ENCODE data around the gene CEP295NL. TPM values are rescaled to one million over a fixed set of nuclear protein-coding genes. Genes with fewer than 3 reads are reported as not detected.
A peak's percentile ranks its signal among the peaks of the same experiment; 100 is the strongest.
"Not testable (repeated sequence)": the region's sequence is repeated elsewhere in the genome, so short reads cannot be mapped to it uniquely, and the experiment has no call there.

Gene CEP295NL
- total and polyA plus RNA-seq, 9 donors: 0.25 to 8.0 (median 4.4) TPM

DNA sequence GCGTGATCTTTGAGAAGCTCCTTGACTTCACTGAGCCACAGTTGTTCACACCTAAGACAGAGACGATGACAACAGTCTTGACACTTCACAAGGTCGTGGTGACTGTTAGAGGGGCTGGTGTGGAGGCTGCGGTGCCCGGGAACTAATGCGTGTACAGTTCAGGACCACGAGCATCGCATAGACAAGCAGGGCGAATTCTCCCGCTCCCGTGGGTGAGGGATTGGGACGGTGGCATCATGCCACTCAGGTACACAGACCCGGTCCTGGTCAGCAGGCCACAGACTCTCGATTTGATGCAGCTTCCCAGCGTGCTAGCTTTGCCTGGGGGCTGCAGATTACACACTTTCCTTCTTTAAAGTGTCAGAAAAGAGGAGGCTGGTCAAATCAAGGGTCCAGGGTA is 24.7 kb downstream of the CEP295NL start:
- Histone ChIP-seq H3K27ac (no peak overlapping the region), H3K4me3 (no peak overlapping the region), H3K27me3 (no peaks in the 10 kb centered on the region), H3K36me3 (no peaks in the 10 kb centered on the region), H3K4me1 (ENCODE audit: insufficient read depth) (peaks cover 32% of the 10 kb centered on the region), H3K9me3 (no peaks in the 10 kb centered on the region)
- TF ChIP-seq POLR2A (IDR thresholded peaks at IDR 0.05) (no peak), EP300 (IDR thresholded peaks at IDR 0.05) (no peak), CTCF (IDR thresholded peaks at IDR 0.05) (no peak)
- 81 to 90% (median 87%) methylated on average over 15 of the region's 15 CpGs for WGBS, 3 donors
- intact Hi-C loops (cut with DNase I): no loop called here
- DNase-seq: no peak

DNA sequence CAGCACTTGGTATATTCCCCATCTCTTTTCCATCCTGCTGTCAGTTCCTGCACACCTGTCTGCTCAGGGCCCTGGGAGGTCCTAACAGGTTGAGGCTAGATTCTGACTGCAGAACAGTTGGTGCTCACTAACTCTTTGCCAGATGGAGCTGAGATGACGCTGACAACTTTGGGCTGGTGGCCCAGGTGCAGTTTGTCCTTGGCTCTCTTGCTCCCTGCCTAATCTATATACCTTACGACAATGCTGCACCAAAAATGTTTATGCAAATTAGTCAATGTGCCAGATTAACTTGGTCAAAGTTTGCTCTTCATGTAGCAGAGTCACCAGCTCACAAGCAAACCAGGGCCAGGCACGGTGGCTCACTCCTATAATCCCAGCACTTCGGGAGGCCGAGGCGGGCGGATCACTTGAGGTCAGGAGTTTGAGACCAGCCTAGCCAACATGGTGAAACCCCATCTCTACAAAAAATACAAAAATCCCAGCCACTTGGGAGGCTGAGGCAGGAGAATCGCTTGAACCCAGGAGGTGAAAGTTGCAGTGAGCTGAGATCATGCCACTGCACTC is 26.0 kb downstream of the CEP295NL start:
- WGBS, 3 donors: 82 to 93% (median 92%) methylated on average over 8 of the region's 8 CpGs
- H3K27ac ChIP-seq; intact Hi-C loops (cut with DNase I); H3K9me3 ChIP-seq; H3K27me3 ChIP-seq; H3K4me3 ChIP-seq; DNase-seq; H3K36me3 ChIP-seq: not testable (repeated sequence)
- peaks cover 20% of the 10 kb centered on the region for H3K4me1 ChIP-seq (ENCODE audit: insufficient read depth)

- peaks cover 20% of the 10 kb centered on the region for H3K4me1 ChIP-seq (ENCODE audit: insufficient read depth)
- H3K4me3 ChIP-seq: no peak overlapping the region
- H3K27me3 ChIP-seq: no peaks in the 10 kb centered on the region
- DNase-seq: no peak
- intact Hi-C loops (cut with DNase I): no loop called here
- no peaks in the 10 kb centered on the region for H3K36me3 ChIP-seq
- H3K9me3 ChIP-seq: no peaks in the 10 kb centered on the region
- WGBS, 3 donors: 68 to 85% (median 83%) methylated on average over 7 of the region's 7 CpGs
- peak overlapping the region in 1 of 2 donors; percentile 18 for H3K27ac ChIP-seq
- TF ChIP-seq EP300 (IDR thresholded peaks at IDR 0.05): no peak
- TF ChIP-seq POLR2A (IDR thresholded peaks at IDR 0.05): no peak
- TF ChIP-seq CTCF (IDR thresholded peaks at IDR 0.05): no peak
Measured at GRCh38 chr17:78876094-78876597, 26.9 kb downstream of the CEP295NL start.

DNA sequence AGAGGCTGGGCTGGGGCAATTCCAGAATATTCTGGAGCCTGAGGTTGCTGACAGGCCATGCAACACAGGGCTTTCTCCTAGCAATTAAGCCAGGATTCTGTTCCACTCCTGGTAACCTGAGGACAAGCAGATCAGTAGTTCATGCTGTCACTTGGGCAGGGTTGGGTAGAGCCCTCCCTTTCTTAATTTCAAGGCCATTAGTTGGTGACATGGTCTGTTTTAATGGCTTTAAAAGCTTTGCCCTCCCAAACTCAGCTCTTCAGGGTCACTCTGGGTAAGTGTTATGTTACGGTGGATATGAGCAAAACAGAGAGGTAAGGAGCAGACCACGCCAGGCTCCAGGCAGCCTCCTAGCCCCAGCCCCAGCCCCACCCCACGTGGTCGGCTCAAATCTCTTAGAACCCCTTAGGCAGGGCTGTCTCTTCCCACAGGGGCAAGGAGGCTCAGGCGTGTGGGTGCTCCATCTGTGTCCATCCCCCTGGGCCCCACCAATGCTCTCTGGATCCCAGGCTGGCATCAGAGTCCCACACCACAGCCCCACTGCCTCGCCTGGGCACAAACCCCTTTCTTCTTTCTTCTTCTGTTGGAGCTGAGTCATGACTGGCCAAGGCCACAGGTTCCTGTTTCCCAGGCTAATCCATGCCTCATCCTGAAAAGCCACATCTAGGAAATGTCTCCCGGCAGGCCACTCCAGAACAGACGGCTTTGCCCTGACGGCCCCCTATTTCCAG is 27.5 kb downstream of the CEP295NL start:
- peaks cover 18% of the 10 kb centered on the region for H3K4me1 ChIP-seq (ENCODE audit: insufficient read depth)
- intact Hi-C loops (cut with DNase I): no loop called here
- H3K4me3 ChIP-seq: no peak overlapping the region
- WGBS, 3 donors: 67 to 76% (median 72%) methylated on average over 9 of the region's 9 CpGs
- H3K9me3 ChIP-seq: no peaks in the 10 kb centered on the region
- H3K27me3 ChIP-seq: no peaks in the 10 kb centered on the region
- peak overlapping the region in 1 of 2 donors; percentile 18 for H3K27ac ChIP-seq
- no peak for DNase-seq
- TF ChIP-seq EP300 (IDR thresholded peaks at IDR 0.05) (no peak), CTCF (IDR thresholded peaks at IDR 0.05) (no peak), POLR2A (IDR thresholded peaks at IDR 0.05) (no peak)
- no peaks in the 10 kb centered on the region for H3K36me3 ChIP-seq
